Common myeloid progenitor, CD34-positive (primary cell): ENCODE measurements around the gene ARAF.
A peak's percentile ranks its signal among the peaks of the same experiment; 100 is the strongest.
"Not testable (repeated sequence)": the region's sequence is repeated elsewhere in the genome, so short reads cannot be mapped to it uniquely, and the experiment has no call there.

ENCODE experiments used
- CTCF ChIA-PET: fragments of 350-600 bp; sonication (Branson Sonifier 250); formaldehyde crosslinking; loops from one replicate; lab custom pipeline; 2021; ENCODE audit warnings: antibody characterized with exemption; lab: Charles Lee
- POLR2A ChIA-PET: fragments of 350-600 bp; sonication (Branson Sonifier 250); formaldehyde crosslinking; loops from one replicate; lab custom pipeline; 2021; ENCODE audit warnings: antibody characterized with exemption; lab: Charles Lee
- DNase-seq, 3 donors: peaks; one replicate each; pipeline versions ENCODE4 v3.0.0 to v3.0.0-alpha.2; 2013
- H3K27ac ChIP-seq, 2 experiments: 1 replicate in 1 of 2; 2 replicates in 1 of 2; pipeline ENCODE4 v1.7.0; 2013; ENCODE audit warnings: inconsistent platforms in 2 of 2, low read length in 2 of 2, mild to moderate bottlenecking in 2 of 2, low read depth in 1 of 2, moderate library complexity in 1 of 2; ENCODE audit not compliant: severe bottlenecking in 2 of 2, insufficient read depth in 1 of 2, poor library complexity in 1 of 2
- H3K27me3 ChIP-seq, 5 experiments: replicated peaks in 2 of 5; 1 replicate in 3 of 5; 2 replicates in 2 of 5; pipeline versions ENCODE4 v1.6.1 to v1.7.0; 2013; ENCODE audit warnings: low read length in 4 of 5, mild to moderate bottlenecking in 2 of 5, moderate library complexity in 2 of 5, inconsistent platforms in 1 of 5; ENCODE audit not compliant: insufficient read depth in 5 of 5, control insufficient read depth in 4 of 5
- H3K36me3 ChIP-seq, 4 experiments: 1 replicate in 2 of 4; 2 replicates in 2 of 4; pipeline versions ENCODE4 v1.6.1 to v1.7.0; 2013; ENCODE audit warnings: low read length in 3 of 4, control low read depth in 1 of 4, mild to moderate bottlenecking in 1 of 4; ENCODE audit not compliant: control insufficient read depth in 4 of 4, insufficient read depth in 4 of 4
- H3K4me1 ChIP-seq, 4 experiments: 1 replicate in 3 of 4; 2 replicates in 1 of 4; pipeline versions ENCODE4 v1.6.1 to v1.7.1; 2013; ENCODE audit warnings: low read length in 3 of 4, mild to moderate bottlenecking in 3 of 4, control low read depth in 1 of 4, inconsistent platforms in 1 of 4, moderate library complexity in 1 of 4; ENCODE audit not compliant: control insufficient read depth in 4 of 4, insufficient read depth in 4 of 4; ENCODE audit errors: control extremely low read depth in 1 of 4
- H3K4me3 ChIP-seq, 7 experiments: 1 replicate in 4 of 7; 2 replicates in 3 of 7; pipeline versions ENCODE4 v1.5.1 to v1.7.0; 2013; ENCODE audit warnings: mild to moderate bottlenecking in 7 of 7, low read length in 6 of 7, moderate library complexity in 6 of 7, inconsistent platforms in 2 of 7, low read depth in 2 of 7, control low read depth in 1 of 7; ENCODE audit not compliant: insufficient read depth in 4 of 7, control insufficient read depth in 1 of 7; ENCODE audit errors: extremely low read depth in 1 of 7
- H3K9me3 ChIP-seq, 5 experiments: 1 replicate in 4 of 5; 2 replicates in 1 of 5; pipeline versions ENCODE4 v1.6.1 to v1.7.1; 2013; ENCODE audit warnings: low read length in 4 of 5, mild to moderate bottlenecking in 2 of 5, inconsistent platforms in 1 of 5, low read depth in 1 of 5, moderate library complexity in 1 of 5; ENCODE audit not compliant: control insufficient read depth in 4 of 5, insufficient read depth in 2 of 5; ENCODE audit errors: control extremely low read depth in 1 of 5
- WGBS: methylation state at CpG from one replicate; pipeline ENCODE4 v1.1.5; 2013; ENCODE audit not compliant: insufficient coverage; 5-methylcytosine and 5-hydroxymethylcytosine counted together

The ARAF gene

DNA sequence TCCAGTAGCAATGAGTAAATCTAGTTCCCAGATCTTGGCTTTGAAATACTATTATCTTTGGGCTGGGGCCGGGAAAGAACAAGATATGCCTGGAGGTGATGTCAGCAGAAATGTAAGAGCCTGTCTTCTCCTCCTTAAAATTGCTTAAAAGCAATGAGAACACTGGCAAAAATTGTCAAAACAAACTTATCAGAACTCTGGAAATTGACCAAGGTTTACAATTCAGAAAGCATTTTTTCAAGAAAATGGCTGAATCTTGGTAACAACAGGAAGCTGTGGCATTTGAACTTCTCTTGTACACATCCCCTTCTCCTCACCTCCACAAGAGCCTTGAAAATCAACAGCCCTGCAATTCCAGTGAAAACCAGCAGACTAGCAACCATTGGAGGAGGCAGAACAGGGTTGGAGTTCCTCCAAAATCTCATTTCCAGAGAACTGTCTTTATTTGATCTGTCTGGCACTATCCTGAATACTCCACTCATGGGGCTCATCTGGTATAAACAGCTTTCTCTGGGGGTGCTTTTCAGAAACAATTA, 34.8 kb downstream of the ARAF start:
- H3K27ac ChIP-seq: no peak overlapping the region
- WGBS: 100% methylated on average over 1 of the region's 1 CpG
- H3K27me3 ChIP-seq: no peaks in the 10 kb centered on the region
- no peak for DNase-seq
- H3K9me3 ChIP-seq: peaks cover 0 to 10% (median 6%) of the 10 kb centered on the region in 5 experiments
- H3K4me3 ChIP-seq: no peak overlapping the region
- no peaks in the 10 kb centered on the region for H3K36me3 ChIP-seq
- H3K4me1 ChIP-seq: no peaks in the 10 kb centered on the region
- ChIA-PET CTCF (interaction anchor here (1.2 kb wide), 1 partner anchor 9 kb away, joined by 4 read pairs; no protein-coding TSS in a partner anchor), POLR2A (no interaction called here)

DNA sequence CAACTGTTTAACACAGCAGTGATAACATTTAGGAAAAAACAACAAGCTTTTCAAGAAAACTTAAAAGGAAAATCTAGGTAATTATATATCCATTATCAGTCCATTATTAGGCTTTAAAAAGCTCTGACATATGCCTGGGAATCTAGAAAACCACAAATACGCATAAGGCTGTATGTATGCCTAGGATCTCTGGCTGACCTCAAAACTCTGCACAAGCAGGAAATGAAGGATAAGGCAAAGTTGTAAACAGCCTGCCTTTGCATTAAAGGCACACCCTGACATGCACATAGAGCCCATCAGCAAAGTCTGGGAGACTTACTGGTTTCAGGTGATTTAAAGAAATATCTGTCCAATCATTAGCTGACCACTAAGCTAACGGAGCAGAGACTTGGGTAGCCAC, 35.3 kb downstream of the ARAF start:
- Histone ChIP-seq H3K36me3 (no peaks in the 10 kb centered on the region), H3K4me1 (no peaks in the 10 kb centered on the region), H3K4me3 (no peak overlapping the region), H3K9me3 (peaks cover 0 to 10% (median 6%) of the 10 kb centered on the region in 5 experiments), H3K27ac (no peak overlapping the region), H3K27me3 (no peaks in the 10 kb centered on the region)
- WGBS: 88% methylated on average over 1 of the region's 2 CpGs
- POLR2A ChIA-PET: no interaction called here
- CTCF ChIA-PET: no interaction called here
- DNase-seq: no peak

DNA sequence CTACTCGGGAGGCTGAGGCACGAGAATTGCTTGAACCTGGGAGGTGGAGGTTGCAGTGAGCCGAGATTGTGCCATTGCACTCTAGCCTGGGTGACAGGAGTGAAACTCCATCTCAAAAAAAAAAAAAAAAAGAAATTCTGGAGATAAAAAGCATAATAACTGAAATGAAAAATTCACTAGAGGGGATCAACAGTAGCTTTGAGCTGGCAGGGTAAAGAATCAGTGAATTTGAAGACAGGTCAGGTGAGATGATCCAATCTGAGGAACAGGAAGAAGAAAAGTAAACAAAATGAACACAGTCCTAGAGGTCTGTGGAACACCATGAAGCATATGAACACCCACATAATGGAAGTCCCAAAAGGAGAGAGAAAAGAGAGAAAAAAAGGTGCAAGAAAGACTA, 36.2 kb downstream of the ARAF start:
- CTCF ChIA-PET: no interaction called here
- DNase-seq: no peak
- Histone ChIP-seq H3K36me3 (no peaks in the 10 kb centered on the region), H3K27me3 (peaks cover 0 to 2% (median 0%) of the 10 kb centered on the region in 5 experiments), H3K9me3 (peaks cover 0 to 10% (median 6%) of the 10 kb centered on the region in 5 experiments), H3K4me3 (no peak overlapping the region), H3K4me1 (no peaks in the 10 kb centered on the region), H3K27ac (no peak overlapping the region)
- POLR2A ChIA-PET: no interaction called here
- no CpG with 5 or more reads among the region's 3 CpGs for WGBS

DNA sequence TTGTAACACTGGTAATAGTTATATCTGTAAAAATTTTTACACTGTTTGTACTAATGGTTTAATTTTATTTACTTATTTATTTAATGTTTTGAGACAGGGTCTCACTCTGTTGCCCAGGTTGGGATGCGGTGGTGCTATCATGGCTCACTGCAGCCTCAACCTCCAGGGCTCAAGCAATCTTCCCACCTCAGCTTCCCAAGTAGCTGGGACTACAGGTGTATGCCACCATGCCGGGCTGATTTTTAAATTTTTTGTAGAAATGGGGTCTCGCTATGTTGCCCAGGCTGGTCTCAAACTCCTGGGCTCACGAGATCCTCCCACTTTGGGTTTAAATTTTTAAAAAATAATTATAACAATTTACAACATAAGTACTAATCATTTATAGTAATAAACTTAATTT, 42.1 kb downstream of the ARAF start:
- H3K27ac ChIP-seq, H3K27me3 ChIP-seq, H3K36me3 ChIP-seq, DNase-seq, CTCF ChIA-PET, H3K9me3 ChIP-seq, POLR2A ChIA-PET, H3K4me3 ChIP-seq: not testable (repeated sequence)
- H3K4me1 ChIP-seq: peaks cover 0 to 11% (median 1%) of the 10 kb centered on the region in 4 experiments
- 100% methylated on average over 1 of the region's 4 CpGs for WGBS

DNA sequence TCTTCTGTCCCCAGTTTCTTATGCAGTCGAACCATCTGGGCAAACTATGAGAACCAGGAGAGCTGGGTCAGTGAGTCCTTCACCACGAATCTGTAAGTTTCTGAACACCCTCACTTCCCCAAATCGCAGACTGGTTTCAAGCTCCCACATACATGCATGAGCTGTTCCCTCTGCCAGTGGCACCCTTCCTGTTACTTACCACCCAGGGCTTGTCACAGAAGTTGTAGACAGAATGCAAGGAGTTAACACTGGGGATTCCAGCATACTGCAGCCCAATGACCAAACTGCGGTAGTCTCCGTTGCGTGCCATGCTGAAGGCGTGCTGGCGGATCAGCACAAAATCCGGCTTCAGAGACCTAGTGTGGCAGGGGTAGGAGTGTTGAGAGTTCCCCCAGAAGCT, 44.0 kb downstream of the ARAF start:
- no peak overlapping the region for H3K4me3 ChIP-seq
- CTCF ChIA-PET: interaction anchor here (1.4 kb wide), 1 partner anchor 10 kb away, joined by 4 read pairs; no protein-coding TSS in a partner anchor
- no peaks in the 10 kb centered on the region for H3K36me3 ChIP-seq
- H3K4me1 ChIP-seq: peaks cover 0 to 11% (median 8%) of the 10 kb centered on the region in 4 experiments
- H3K27ac ChIP-seq: no peak overlapping the region
- H3K9me3 ChIP-seq: peaks cover 0 to 8% (median 1%) of the 10 kb centered on the region in 5 experiments
- DNase-seq: no peak
- H3K27me3 ChIP-seq: peaks cover 0 to 2% (median 0%) of the 10 kb centered on the region in 5 experiments
- WGBS: 82% methylated on average over 8 of the region's 9 CpGs
- POLR2A ChIA-PET: no interaction called here

DNA sequence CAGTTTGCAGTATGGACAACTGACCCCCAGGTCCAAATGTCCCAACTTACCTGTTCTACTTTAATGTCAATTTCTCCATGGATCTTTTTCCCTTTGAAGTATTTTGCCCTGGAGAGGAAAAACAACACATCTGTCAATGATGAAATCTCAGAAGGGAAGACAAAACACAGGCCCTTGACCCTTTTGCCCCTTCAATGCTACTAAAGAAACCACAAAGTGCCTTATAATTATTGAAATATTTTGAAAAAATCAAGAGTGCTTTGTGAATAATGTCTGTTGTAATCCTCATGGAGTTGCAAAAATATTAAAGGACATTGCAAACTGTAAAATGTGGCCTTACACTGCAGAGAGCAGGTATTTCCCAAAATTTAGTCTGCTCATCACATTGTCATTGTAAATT, 46.1 kb downstream of the ARAF start:
- H3K27ac ChIP-seq: no peak overlapping the region
- ChIA-PET POLR2A (no interaction called here), CTCF (no interaction called here)
- peaks cover 0 to 11% (median 8%) of the 10 kb centered on the region in 4 experiments for H3K4me1 ChIP-seq
- H3K27me3 ChIP-seq: no peaks in the 10 kb centered on the region
- H3K36me3 ChIP-seq: no peaks in the 10 kb centered on the region
- no peak overlapping the region for H3K4me3 ChIP-seq
- DNase-seq: no peak
- peaks cover 0 to 5% (median 0%) of the 10 kb centered on the region in 5 experiments for H3K9me3 ChIP-seq

DNA sequence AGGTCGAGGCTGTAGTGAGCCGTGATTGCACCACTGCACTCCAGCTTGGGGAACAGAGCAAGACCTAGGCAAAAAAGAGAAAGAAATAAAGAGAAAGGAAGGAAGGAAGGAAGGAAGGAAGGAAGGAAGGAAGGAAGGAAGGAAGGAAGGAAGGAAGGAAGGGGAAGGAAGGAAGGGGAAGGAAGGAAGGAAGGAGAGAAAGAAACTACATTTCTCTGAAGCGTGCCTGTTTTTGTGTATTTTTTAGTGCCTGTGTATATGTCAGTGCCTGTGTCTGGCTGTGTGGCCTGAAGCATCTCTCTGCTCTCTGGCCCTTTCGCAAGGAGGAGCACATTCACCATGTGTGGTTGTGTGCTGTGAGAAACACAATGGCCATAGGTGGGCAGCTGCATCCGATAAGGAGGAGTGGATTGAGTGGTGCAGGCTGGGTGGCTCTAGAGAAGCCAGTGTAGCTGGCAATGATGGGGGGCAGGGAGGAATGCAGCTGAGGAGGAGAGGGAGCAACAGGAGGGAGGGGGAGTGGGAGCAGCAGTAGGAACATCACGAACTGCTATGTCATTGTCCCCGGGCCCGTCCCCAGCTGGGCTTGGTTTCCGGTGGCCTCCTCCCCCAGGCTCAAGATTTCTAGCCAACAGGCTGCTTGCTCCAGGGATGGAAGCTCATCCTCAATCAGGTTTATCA, 47.3 kb downstream of the ARAF start:
- Histone ChIP-seq H3K36me3 (no peaks in the 10 kb centered on the region), H3K4me3 (peak overlapping the region in 1 of 7 experiments; percentile 10), H3K4me1 (peaks cover 0 to 11% (median 8%) of the 10 kb centered on the region in 4 experiments), H3K27me3 (no peaks in the 10 kb centered on the region), H3K9me3 (peaks cover 0 to 5% (median 0%) of the 10 kb centered on the region in 5 experiments), H3K27ac (no peak overlapping the region)
- DNase-seq: peak in 2 of 3 donors; percentile 42 to 63
- POLR2A ChIA-PET: interaction anchor here (0.9 kb wide), 1 partner anchor 25 kb away, joined by 3 read pairs; no protein-coding TSS in a partner anchor
- 61% methylated on average over 8 of the region's 9 CpGs for WGBS
- CTCF ChIA-PET: interaction anchor here (1.3 kb wide), 1 partner anchor 25 kb away, joined by 3 read pairs; no protein-coding TSS in a partner anchor
